T-helper 1 cell treated with Interleukin-12 subunit alpha and Interleukin-12 subunit beta and Interleukin-4 antibody, amounts not matched to agents 30 μg/mL and 1 μg/mL, for 36 hours (primary cell): ENCODE data around the gene ENPP4.
"Not testable (repeated sequence)": the region's sequence is repeated elsewhere in the genome, so short reads cannot be mapped to it uniquely, and the experiment has no call there.

Experiments
- H3K27ac Mint-ChIP-seq: one replicate; pipeline ENCODE4 v1.8.0; 2021; ENCODE audit warnings: mild to moderate bottlenecking, mixed read lengths
- H3K27me3 Mint-ChIP-seq: one replicate; pipeline ENCODE4 v1.8.0; 2021; ENCODE audit warnings: low read depth, mixed read lengths
- H3K36me3 Mint-ChIP-seq: one replicate; pipeline ENCODE4 v1.8.0; 2021; ENCODE audit warnings: low read depth, mixed read lengths
- H3K4me1 Mint-ChIP-seq: one replicate; pipeline ENCODE4 v1.8.0; 2021; ENCODE audit warnings: low read depth, mixed read lengths
- H3K4me3 Mint-ChIP-seq: one replicate; pipeline ENCODE4 v1.8.0; 2021; ENCODE audit warnings: mild to moderate bottlenecking, moderate library complexity, mixed read lengths
- H3K9me3 Mint-ChIP-seq: one replicate; pipeline ENCODE4 v1.8.0; 2021; ENCODE audit warnings: mixed read lengths

The ENPP4 gene, protein sequence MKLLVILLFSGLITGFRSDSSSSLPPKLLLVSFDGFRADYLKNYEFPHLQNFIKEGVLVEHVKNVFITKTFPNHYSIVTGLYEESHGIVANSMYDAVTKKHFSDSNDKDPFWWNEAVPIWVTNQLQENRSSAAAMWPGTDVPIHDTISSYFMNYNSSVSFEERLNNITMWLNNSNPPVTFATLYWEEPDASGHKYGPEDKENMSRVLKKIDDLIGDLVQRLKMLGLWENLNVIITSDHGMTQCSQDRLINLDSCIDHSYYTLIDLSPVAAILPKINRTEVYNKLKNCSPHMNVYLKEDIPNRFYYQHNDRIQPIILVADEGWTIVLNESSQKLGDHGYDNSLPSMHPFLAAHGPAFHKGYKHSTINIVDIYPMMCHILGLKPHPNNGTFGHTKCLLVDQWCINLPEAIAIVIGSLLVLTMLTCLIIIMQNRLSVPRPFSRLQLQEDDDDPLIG

DNA sequence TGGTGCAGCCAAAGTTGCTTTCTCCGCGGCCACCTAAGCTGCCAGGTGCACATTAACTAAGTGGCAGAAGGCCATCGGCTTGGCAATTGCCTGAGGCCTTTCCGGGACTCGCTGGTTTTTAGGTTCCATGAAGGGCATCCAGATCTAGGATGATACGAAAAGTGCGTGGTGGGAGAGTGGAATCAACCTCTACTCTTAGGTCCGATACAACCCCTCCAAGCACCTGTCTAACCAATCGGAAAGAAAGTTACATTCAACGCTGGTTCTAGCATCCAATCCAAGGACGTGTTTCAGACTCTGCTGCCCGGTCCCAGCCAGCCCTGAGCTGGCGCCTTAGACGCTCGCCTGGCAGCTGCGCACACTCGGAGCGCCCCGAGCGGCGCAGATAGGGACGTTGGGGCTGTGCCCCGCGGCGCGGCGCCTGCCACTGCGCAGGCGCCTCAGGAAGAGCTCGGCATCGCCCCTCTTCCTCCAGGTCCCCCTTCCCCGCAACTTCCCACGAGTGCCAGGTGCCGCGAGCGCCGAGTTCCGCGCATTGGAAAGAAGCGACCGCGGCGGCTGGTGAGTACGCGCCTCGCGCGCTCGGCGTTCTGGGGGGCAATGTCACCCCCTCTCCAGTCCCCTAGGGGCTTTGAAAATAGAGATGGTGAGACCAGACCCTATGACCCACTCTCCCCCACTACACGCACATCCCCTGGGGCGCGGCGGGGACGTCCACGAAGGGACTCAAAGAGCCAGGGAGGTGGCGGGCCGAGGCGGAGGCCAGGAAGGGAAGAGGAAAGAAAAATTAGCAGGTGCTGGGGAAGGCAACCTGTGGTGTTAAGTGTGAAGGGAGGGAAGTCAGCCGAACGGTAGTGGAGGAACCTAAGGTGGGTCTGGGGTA, at the start of gene ENPP4:
ENPP4 (plus strand) TSS at position 361 of the 883 bp plus-strand sequence. CDS start 9,595 bp downstream, outside the sequence.
- Mint-ChIP-seq H3K4me1 (peaks cover 11% of the 10 kb centered on the region), H3K27ac (peak within 1 kb of the TSS; percentile 82), H3K4me3 (peak within 1 kb of the TSS; percentile 92), H3K36me3 (no peaks in the 10 kb centered on the region), H3K27me3 (no peaks in the 10 kb centered on the region), H3K9me3 (no peaks in the 10 kb centered on the region)

DNA sequence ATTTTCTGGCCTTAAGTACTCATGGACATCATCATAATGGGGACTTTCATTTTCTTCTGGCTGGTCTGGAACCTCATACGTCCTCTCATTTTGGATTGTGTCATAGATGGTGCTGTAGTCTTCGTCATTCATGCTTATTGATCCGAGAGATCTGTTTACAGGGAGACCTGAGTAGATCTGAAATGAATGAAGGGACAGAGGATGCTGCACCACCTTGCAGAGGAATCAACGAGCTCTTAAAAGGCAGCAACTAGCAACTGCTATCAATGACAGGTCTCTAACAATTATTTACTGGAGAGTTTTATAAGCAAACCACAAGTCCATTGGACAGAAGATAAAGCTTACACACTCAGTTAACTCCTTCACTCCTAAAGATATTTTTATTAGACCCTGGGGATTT, 49.7 kb upstream of the ENPP4 start:
- peaks cover 3% of the 10 kb centered on the region for H3K4me1 Mint-ChIP-seq
- no peaks in the 10 kb centered on the region for H3K9me3 Mint-ChIP-seq
- H3K27me3 Mint-ChIP-seq: no peaks in the 10 kb centered on the region
- H3K36me3 Mint-ChIP-seq: no peaks in the 10 kb centered on the region
- H3K4me3 Mint-ChIP-seq: no peak overlapping the region
- H3K27ac Mint-ChIP-seq: no peak overlapping the region

GRCh38 chr6:46085688-46086087, 44.1 kb upstream of the ENPP4 start:
- H3K27me3 Mint-ChIP-seq, H3K36me3 Mint-ChIP-seq, H3K9me3 Mint-ChIP-seq: not testable (repeated sequence)

GRCh38 chr6:46090115-46091079, 39.4 kb upstream of the ENPP4 start:
- Mint-ChIP-seq H3K27ac (no peak overlapping the region), H3K4me3 (no peak overlapping the region), H3K4me1 (no peaks in the 10 kb centered on the region)

More at GRCh38 chr6:46085688-46086087, 44.1 kb upstream of the ENPP4 start:
- not testable (repeated sequence) for H3K27ac Mint-ChIP-seq, H3K4me3 Mint-ChIP-seq, H3K4me1 Mint-ChIP-seq

GRCh38 chr6:46091080-46091478, 38.7 kb upstream of the ENPP4 start:
- no peak overlapping the region for H3K4me3 Mint-ChIP-seq
- peaks cover 13% of the 10 kb centered on the region for H3K9me3 Mint-ChIP-seq
- H3K27me3 Mint-ChIP-seq: peaks cover 17% of the 10 kb centered on the region
- H3K4me1 Mint-ChIP-seq: no peaks in the 10 kb centered on the region
- H3K27ac Mint-ChIP-seq: no peak overlapping the region
- no peaks in the 10 kb centered on the region for H3K36me3 Mint-ChIP-seq

More at GRCh38 chr6:46090115-46091079, 39.4 kb upstream of the ENPP4 start:
- peaks cover 7% of the 10 kb centered on the region for H3K9me3 Mint-ChIP-seq
- H3K36me3 Mint-ChIP-seq: no peaks in the 10 kb centered on the region
- H3K27me3 Mint-ChIP-seq: peaks cover 17% of the 10 kb centered on the region

GRCh38 chr6:46095251-46095650, 34.5 kb upstream of the ENPP4 start:
- H3K27me3 Mint-ChIP-seq: peaks cover 13% of the 10 kb centered on the region
- peaks cover 13% of the 10 kb centered on the region for H3K9me3 Mint-ChIP-seq
- H3K4me3 Mint-ChIP-seq: no peak overlapping the region
- H3K36me3 Mint-ChIP-seq: no peaks in the 10 kb centered on the region
- no peak overlapping the region for H3K27ac Mint-ChIP-seq
- H3K4me1 Mint-ChIP-seq: no peaks in the 10 kb centered on the region

DNA sequence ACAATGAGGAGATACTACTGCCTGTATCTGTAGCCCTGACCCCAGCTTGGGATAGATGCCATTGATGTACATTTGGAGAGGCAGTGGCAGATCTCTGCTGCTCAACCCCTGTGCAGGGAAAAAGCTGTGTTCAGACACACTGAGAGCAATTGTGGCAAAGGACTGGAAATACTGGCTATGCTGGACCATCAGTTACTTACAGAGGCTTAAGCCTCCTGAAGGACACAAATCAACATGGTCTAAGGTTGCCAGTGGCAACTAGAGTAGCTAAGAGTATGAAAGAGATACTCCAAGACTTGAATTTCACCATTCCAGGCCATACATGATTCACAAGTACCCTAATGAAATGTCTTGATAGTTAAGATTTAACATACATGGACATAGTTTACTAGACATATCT, 32.4 kb upstream of the ENPP4 start:
- no peak overlapping the region for H3K27ac Mint-ChIP-seq
- H3K4me1 Mint-ChIP-seq: no peaks in the 10 kb centered on the region
- H3K4me3 Mint-ChIP-seq: no peak overlapping the region
- no peaks in the 10 kb centered on the region for H3K36me3 Mint-ChIP-seq
- H3K9me3 Mint-ChIP-seq: peaks cover 13% of the 10 kb centered on the region
- H3K27me3 Mint-ChIP-seq: peaks cover 6% of the 10 kb centered on the region

DNA sequence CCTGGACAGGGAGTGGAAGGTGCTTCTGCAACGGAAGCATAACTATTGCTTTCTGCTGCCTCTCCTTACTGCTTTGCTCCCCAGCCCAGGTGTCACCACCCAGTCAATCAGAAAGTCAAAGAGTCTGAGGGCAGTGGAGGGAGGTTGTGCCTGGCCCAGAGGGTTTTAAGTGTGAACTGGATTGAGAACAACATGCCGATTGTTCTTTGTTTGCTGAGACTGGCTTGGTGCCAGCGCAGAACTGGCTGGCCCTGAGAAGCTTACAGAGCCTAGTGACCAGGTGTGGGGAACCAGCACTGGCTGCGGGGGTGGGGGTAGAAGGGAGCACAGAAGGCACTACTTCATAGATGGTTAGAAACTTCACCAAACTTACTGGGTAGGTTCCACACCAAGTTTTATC, 31.1 kb upstream of the ENPP4 start:
- Mint-ChIP-seq H3K4me3 (no peak overlapping the region), H3K36me3 (no peaks in the 10 kb centered on the region), H3K9me3 (peaks cover 13% of the 10 kb centered on the region), H3K27me3 (no peaks in the 10 kb centered on the region), H3K4me1 (no peaks in the 10 kb centered on the region), H3K27ac (no peak overlapping the region)

DNA sequence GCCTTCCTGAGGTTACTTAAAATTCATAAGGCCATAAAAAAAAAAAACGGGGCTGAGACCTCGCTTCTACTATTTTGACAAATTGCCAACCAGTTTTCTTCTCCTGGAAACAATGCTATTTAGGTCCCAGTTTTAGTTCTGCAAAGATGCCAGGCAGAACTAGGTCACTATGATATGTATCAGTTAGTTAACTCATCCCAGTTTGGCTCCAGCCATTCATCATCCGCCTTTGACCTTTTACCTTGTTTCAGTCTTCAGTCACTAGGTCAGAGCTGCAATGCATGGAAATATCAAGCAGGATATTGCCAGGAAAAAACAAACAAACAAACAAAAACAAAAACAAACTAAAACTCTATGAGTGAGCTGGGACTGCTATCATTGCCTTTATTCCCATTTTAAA, 29.8 kb upstream of the ENPP4 start:
- Mint-ChIP-seq H3K27me3 (no peaks in the 10 kb centered on the region), H3K4me1 (no peaks in the 10 kb centered on the region), H3K27ac (no peak overlapping the region), H3K36me3 (no peaks in the 10 kb centered on the region), H3K9me3 (peaks cover 11% of the 10 kb centered on the region), H3K4me3 (no peak overlapping the region)

DNA sequence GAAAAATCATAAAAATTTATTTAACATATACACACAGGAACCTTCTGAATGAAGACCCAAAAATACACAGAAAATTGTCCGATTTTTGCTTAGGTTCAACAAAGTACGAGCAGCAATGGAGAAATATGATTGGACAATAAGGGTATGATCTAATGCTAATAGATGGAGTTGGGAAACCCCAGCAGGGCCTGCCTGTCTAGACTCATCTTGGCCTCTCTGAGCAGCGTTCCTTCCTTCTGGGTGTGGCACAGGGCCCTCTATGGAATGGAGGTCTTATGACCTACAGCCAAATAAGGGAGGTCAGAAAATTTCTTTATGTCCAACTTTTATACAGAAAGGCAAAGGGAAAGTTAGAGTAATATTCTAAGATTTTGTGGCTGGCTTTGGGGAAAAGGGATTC, 27.7 kb upstream of the ENPP4 start:
- Mint-ChIP-seq H3K27me3 (no peaks in the 10 kb centered on the region), H3K4me3 (no peak overlapping the region), H3K4me1 (no peaks in the 10 kb centered on the region), H3K27ac (no peak overlapping the region), H3K36me3 (no peaks in the 10 kb centered on the region), H3K9me3 (no peaks in the 10 kb centered on the region)

DNA sequence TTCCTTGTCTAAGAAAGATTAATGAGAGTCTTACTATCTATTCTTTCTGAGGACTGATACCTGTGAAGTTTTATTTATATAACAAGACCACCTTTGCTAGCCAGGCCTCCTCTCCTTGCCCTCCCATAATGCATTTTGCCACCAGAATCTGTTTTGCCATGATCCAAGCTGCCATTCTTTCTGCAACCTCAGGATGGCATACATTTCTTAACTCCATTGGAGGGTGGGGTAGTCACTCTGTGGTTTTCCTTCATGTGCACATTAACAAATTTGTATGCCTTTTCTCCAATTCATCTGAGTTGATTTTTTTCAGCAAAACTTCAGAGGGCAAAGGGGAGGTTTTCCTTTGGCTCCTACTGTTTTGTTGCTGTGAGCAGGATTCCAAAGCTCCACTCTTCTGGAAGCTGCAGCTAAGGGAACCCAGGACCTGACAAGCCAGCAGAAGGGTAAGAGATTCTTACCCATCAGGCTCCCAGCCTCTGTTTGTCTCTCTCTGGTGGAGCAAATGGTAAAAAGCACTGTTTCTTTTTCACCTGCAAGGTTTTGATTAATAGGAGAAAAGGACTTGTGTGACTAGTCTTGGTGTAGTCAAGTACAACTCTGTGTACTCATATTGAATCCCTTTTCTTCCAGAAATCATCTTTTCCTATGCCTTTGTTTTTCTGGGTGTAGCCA, 26.2 kb upstream of the ENPP4 start:
- Mint-ChIP-seq H3K4me1 (no peaks in the 10 kb centered on the region), H3K4me3 (no peak overlapping the region), H3K9me3 (no peaks in the 10 kb centered on the region), H3K27me3 (no peaks in the 10 kb centered on the region), H3K36me3 (no peaks in the 10 kb centered on the region), H3K27ac (no peak overlapping the region)

- H3K36me3 Mint-ChIP-seq: no peaks in the 10 kb centered on the region
These were observed 25.6 kb upstream of the ENPP4 start for GRCh38 chr6:46104209-46104608.

DNA sequence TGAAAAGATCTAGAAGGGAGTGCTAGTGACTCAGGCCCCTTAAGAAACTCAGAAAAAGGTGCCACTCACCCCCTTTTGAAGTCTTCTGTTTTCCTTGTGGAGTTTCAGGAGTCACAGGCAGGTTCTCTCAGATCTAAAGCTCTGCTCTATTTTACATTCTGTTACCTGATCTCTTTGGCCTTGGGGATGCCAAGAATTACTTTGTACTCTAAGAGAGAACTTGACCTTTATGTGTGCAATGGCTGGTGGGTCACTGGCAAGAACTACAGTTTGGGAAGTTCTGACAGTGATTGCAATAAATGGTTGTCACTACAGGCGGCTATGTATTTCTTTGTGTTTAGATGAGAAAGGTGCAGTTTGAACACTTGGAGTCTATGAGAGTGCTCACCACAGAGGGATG, 24.2 kb upstream of the ENPP4 start:
- no peaks in the 10 kb centered on the region for H3K27me3 Mint-ChIP-seq
- no peaks in the 10 kb centered on the region for H3K4me1 Mint-ChIP-seq
- H3K4me3 Mint-ChIP-seq: no peak overlapping the region
- H3K36me3 Mint-ChIP-seq: no peaks in the 10 kb centered on the region
- peaks cover 5% of the 10 kb centered on the region for H3K9me3 Mint-ChIP-seq
- H3K27ac Mint-ChIP-seq: no peak overlapping the region

More at GRCh38 chr6:46104209-46104608, 25.6 kb upstream of the ENPP4 start:
- no peaks in the 10 kb centered on the region for H3K27me3 Mint-ChIP-seq
- H3K27ac Mint-ChIP-seq: no peak overlapping the region
- H3K4me3 Mint-ChIP-seq: no peak overlapping the region
- H3K9me3 Mint-ChIP-seq: no peaks in the 10 kb centered on the region
- no peaks in the 10 kb centered on the region for H3K4me1 Mint-ChIP-seq
